HG03342 (cell line): Measurements from ENCODE around the gene FARP2.
"Not testable (repeated sequence)": the region's sequence is repeated elsewhere in the genome, so short reads cannot be mapped to it uniquely, and the experiment has no call there.

Experiments
- ATAC-seq: cut with Tn5 transposase; IDR thresholded peaks from one replicate; pipeline ENCODE4 v1.9.1; 2021; ENCODE audit warnings: mild to moderate bottlenecking, moderate library complexity; ENCODE audit not compliant: unreplicated experiment

FARP2 gene

DNA sequence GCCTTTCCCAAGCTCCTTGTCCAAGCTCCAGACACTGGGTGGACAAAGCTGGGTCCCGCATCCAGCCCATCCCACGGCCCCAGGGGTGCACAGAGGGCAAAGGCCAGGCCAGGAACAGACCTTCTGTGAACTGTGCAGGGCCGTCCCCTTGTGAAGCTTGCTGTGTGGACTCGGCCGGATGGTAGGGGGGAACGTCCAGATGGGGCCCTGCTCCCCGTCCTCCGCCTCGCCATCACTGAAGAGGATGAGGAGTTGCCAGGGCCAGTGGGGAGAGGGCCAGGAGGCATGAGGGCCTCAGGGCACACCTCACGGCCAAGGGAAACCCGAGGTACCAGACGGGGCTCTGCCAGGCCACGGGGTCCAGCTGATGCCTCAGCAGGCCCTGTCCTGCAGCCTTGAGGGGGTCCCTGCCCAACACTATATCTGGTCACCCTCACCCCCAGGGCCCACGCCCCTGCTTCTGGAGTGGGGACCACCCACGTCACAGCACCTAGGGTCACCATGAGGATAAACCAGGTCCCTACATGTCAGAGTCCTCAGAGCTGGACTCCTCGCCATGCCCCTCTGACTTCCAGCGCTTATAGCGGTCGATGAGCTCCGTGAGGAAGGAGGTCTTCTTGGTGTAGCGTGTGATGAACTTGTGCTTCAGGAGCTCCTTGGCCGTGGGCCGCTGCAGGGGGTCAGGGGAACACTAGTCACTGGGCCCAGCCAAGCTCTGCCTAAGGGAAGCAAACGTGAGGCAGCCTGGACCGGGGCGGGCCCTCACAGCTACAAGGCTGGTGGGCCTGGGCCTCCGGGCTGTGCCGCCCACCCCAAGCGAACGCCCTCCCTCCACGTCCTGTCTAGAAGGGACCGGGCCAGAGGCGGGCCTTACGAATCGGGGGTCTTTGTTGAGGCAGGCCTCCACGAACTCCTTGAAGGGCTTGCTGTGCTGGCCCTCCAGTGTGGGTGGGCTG is 142.3 kb downstream of the FARP2 start:
- no peak for ATAC-seq

DNA sequence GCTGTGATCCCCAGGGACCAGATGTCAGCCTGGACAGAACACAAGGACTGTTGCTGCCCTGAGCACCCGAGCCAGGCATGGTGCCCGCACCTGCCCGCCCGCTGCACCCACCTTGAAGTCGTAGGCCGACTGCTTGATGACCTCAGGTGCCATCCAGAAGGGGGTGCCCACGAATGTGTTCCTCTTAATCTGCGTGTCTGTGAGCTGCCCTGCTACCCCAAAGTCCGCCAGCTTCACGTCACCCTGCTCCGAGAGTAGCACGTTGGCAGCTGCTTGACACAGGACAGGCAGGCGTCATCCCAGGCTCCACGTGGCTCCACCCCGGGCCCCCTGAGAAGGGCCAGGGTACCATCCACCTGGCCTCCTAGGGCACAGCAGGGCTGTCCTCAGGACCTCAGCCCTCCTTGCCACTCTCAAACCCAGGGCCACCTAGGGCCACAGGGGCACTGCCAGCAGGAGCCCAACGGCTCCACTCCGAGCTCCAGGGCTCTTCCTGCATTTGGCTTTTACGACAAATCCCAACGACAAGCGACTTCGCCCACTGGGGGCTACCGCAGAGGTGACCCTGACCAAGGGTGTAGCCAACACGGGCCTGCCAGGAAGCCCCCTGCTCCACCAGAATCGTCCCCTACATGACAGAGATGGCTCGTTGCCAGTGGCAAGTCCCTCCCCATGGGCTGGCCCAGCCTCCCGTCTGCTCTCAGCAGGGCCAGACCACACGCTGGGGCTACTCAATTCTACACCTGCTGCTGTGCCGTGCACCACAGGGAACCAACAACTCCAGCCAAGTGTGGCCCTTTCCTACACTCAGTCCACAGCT is 143.3 kb downstream of the FARP2 start:
- no peak for ATAC-seq

DNA sequence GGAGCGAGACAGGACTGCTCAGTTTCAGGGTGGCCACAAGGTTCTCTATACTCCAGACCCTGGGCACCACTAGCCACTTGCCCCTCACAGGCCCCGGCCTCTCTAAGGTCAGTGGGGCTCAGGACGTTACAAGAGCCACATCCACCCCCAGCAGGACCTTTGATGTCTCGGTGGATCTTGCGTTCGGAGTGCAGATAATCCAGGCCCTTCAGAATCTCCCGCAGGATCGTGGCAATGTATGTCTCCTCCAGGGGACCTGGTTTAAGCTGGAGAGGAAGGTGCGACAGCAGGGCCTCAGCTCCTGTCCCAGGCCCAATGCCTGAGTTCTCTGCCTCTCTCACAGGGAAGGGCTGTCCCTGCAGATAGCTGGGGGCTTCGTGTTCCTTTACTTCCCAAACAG is 143.9 kb downstream of the FARP2 start:
- no peak for ATAC-seq

DNA sequence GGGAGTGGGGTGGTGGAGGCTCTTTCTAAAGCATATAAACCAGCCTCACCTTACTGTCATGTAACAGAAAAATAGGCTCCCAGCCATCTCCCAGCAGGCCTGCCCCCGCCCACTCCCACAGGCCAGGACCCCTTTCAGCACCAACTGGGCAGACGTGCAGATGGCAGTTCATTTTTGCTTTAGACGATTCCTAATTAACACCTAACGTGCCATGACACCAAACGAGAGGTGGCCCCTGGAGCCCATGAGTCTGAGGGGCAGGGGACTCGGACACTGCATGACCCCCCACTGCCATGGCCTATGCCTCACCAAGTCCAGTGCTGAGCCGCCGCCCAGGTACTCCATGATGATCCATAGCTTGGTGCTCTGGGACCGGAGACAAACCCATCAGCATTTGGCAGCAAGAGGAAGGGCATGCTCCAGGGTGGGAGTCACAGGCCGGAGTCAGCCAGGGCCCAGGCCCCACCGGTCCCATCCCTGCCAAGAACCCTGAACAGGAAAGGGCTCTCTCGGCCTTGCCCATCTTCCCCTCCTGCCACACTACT is 144.4 kb downstream of the FARP2 start:
- ATAC-seq = no peak

DNA sequence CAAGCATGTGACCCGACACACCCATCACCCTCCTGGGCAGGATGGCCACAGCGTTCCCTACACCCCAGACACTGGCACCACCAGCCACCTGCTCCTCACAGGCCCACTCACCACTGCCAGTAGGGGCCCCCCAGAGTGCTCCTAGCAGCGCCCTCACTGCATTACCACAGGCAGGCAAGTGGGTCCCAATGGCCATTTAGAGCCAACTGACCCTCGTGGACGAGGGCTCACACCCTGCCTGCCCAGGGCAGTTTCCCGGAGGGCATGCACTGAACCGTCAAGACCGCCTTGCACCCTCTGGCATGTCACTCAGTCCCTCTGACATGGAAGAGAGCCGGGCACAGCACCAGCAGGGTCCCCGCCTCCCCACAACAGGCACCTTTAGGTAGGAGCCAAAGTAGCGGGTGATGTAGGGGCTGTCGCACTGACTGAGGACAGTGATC is 145.0 kb downstream of the FARP2 start:
- ATAC-seq = no peak

DNA sequence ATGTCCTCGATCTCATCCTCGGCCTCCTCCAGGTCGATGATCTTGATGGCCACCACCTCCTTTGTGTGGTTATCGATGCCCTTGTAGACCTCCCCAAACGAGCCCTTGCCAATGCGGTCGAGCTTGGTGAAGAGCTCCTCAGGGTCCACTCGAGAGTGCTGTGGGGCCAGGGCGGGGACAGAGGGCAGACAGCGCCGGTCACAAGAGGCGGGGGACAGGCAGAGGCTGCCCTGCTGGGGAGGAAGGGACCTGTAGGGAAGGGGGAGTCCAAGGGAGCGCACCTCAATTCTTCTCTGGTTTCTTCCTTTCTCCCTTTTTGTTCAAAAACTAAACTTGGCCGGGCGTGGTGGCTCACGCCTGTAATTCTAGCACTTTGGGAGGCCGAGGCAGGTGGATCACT is 145.5 kb downstream of the FARP2 start:
- no peak for ATAC-seq

DNA sequence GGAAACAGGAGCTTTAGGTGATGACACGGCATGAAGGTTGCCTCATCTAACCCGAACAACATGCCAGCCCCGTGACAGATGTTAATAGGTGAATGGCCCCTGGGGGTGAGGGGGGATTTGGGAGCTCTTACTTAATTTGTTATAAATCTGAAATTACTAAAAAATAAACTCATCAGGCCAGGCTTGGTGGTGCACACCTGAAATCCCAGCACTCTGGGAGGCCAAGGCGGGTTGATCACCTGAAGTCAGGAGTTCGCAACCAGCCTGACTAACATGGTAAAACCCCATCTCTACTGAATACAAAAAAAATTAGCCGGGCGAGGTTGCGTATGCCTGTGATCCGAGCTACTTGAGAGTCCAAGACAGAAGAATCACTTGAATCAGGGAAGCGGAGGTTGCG is 146.2 kb downstream of the FARP2 start:
- no peak for ATAC-seq

DNA sequence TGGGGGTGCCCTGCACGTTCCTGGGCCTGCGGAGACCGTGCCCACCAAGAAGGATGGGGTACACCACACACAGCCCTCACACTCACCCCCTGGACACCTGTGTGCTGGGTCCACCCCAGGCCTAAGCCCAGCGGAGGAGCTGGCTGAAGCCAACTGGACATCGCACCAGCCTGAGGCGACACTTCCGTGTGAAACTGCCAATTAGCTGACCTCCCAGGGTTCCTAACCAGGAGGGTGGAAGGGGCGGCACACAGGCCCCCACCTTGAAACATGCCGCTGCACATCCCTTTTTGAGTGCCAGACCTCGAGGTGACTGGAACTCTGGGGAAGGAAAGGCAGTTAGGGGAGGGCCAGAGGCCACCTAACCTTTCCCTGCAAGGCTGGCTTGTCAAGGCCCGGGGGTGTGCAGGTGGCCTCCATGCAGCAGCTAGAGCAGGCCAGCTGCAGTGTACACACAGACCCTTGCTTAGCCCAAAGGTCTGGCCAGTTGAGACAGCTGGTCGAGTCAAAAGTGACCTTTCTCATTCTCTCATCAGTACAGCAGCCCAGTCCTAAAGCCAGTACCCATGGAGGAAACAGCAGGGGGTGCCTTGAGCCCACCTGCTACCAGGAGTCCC is 147.8 kb downstream of the FARP2 start:
- ATAC-seq = no peak

DNA sequence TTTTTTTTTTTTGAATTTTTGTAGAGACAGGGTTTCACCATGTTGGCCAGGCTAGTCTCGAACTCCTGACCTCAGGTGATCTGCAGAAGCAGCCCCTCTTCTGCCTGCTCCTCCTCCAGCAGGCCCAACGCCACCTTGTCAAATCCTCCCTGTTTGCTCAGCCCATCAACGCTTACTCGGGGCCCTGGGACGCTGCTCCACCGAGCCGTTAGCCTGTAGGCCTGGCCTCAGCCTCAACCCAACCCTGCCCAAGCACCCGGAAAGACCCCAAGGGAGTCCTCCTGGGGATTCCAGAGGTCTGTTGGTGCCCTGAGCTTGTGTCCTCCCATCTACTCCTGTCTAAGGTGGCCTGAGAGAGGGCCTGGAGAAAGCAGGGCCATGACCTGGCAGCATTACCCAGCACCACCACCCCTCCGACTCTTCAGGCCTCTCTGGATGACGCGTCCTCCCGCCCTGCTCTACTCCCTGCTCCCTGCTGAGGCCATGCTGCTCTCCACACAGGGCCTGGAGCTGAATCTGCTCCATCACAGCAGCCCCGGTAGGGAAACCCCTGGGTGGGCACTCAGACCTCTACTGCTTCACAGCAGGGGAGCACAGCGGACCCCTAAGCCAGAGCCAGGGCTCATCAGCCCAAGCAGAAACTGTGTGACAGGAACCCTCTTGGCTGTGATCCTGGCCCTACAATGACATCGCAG is 149.1 kb downstream of the FARP2 start:
- no peak for ATAC-seq

DNA sequence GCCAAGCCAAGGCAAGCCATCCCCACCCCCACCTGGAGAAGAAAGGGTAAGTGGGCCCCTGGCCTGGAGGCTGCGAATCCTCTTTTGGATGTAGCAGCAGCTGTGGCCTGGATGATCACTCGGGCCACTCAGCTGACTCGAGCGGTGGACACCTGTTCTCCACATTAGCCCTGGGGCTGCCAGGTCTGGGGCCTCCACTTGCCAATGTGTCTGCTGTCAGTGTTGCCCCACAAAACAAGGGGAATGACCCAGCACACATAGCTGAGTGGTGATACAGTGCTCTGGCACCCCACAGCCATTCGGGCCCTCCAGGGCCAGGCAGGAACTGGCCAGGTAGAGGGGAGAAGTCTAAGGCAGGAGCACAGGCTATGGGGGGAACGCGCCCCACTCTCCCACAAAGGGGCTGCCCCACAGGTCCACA is 149.7 kb downstream of the FARP2 start:
- ATAC-seq = no peak

DNA sequence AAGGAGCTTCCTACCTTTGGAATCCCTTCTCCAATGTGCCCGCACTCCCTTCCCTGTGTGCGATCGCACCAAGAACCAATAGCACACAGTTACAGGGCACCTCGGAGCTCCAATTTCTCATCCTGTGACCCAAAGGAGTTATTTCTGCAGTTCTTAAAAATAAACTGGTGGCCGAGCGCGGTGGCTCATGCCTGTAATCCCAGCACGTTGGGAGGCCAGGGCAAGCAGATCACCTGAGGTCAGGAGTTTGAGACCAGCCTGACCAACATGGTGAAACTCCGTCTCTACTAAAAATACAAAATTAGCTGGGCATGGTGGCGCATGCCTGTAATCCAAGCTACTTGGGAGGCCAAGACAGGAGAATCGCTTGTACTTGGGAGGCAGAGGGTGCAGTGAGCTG is 150.2 kb downstream of the FARP2 start:
- ATAC-seq = not testable (repeated sequence)

DNA sequence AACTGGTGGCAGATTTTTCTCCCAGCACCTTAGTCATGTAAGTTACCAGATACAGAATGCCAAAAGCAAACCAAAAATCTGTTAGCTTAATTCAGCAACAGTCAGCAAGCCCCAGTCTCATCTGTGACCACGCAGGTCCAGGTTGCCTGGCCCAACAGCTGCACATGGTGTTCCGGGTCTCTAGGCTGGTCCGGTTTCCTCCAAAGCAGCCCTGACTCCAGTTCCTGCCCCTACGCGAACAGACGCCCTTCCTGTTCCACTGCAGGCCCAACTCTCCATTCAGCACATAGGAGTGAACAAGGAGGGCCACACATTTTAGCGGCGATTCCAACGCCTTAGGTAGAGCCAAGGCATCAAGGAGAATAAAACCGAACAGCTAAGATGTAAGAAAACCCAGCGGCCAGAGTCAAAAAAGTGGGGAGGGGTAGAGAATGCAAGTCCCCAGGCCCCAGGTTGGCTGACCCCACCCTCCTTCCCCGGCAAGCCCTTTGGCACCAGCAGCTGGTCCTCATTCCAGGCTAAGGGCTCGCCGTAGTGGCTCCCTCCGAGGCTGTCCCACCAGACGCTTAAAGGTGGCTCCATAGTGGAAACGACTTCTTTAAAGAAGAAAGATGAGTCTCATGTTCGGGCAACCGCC is 150.8 kb downstream of the FARP2 start:
- no peak for ATAC-seq

DNA sequence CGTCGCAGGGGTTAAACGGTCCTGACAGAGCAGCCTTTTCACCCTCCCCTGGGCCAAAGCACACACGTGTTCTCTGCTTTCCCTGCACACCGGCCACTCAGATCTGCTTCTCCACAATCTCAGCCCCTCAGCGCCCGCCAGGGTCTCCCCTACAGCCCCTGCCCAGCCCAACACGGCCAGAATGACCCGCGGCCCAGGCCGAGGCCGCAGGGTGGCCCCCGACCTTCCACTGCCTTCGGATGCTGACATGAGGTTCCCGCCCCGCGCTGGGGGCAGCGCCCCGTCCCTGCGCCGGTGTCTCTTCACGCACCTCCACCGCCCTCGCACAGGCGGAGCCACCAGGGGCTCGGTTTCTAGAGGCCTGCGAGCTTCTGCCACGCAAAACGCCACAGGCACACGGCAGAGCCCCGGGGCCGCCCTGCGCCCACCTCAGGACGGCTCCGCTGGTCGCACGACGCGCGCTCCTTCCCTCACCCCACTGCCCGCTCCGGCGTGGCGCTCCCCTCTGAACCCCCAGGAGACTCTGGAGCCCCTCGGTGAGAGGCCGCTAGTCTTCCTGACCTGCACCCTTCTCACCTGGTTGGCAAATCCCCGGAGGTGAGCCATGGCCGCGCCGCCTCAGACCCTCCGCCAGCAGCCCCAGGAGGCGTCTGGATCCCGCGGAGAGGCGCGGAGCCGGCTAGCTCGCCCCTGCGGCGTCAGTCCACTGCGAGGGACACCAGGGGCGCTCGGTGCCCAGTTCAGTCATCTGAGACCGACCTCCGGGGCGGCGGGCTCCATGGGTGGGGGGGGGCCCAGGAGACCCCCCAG is 151.6 kb downstream of the FARP2 start:
- ATAC-seq = peak; percentile 22

DNA sequence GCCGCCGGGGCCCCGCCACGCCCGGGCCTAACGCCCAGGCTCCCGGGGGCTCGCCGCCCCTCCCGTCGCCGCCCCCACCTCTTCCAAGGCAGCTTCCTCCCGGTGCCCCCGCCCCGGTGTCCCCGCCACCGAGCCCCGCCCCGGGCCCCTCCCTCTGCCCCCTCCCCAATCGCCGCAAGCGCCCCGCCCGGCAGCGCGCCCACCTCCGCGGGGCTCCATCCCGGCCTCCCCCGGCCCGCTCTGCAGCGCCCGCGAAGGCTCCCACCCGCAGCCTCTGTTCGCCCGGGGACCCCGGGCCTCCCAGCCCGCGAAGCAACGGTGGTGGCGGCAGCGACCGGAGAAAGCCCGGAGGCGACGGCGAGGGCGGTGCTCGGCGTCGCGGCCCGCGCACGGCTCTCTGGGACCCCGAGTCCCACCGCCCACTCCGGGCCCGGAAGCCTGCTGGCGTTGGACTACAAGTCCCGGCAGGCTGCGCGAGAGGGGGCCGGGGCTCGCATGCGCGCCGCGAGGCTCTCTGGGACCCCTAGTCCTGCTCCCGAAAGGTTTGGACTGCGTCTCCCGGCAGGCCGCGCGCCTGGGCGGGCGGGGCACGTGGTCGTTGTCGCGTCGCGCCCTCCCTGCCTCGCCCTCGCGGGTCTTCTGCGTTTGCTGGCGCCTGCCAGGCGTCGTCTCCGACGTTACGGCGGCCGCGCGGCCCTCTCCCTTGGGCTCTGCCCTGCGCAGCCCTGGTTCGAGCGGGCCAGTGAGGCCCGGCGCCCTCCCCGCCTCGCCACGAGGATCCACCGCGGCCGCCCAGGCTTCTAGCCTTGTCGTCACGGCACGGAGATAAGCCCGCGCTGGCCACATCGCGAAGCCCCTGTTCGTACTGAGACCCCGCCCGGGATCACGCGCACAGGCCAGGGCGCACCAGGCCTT is 152.4 kb downstream of the FARP2 start, which contains the start of gene STK25:
TSS of gene STK25 (minus strand) at position 345 of the 915 bp plus-strand sequence. CDS start 549 bp downstream, outside the sequence.
- peak; percentile 94 for ATAC-seq

DNA sequence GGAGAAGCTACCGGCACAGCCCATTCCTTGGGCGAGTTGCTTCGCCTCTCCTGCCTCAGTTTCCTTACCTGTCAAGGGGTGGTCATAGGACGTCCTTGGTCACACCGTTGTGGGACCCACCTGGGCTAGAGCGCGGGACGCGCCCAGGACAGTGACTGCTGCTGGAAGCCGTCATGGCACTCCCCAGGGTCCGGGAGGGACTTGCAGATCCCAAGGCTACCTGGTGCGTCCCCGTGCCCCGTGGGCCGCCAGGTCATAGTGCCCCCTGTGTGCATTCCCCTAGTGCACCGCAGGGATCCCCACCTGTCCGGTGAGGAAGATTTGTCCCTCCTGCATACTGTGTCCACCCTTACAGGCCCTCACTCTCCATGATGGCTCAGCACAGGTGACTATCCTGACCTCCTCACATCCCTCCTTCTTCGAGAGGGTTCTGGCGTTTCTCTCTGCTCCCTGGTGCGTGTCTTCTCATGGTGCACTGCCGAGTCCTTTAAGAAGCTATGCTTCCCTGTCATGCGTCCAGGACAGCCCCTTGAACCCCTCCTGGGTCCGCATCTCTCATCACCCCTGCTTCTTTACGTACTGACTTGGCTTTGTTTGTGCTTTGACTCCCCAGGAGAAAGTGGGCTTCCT is 153.2 kb downstream of the FARP2 start:
- ATAC-seq = no peak

DNA sequence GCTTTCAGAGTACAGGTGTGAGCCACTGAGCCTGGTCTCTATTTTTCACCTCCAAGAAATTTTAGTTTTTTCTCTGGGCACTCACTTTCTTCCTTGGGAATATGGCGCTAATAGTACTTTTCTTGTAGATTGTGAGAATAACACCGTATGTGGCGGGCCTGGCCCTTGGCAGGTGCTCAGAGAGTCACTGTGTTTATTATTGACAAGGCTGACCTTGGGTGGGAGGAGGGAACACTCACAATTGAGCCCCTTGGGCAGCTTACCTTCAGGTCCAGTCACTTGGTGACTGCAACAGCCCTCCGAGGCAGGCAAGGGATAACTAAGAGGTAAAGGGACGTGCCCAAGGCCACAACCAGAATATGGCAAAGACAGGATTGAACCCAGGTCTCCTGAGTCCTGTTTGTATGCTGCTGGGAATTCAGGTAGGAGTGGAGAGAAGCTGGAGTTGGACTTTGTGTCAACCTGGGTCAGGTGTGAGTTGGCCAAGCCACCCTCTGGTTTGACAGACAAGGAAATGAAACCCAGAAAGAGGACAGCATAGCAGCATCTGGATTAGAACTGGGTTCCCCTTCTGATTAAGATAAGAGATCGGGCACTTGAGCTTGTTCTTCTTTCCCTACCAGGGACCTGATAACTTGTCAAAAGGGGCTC is 155.1 kb downstream of the FARP2 start:
- no peak for ATAC-seq

DNA sequence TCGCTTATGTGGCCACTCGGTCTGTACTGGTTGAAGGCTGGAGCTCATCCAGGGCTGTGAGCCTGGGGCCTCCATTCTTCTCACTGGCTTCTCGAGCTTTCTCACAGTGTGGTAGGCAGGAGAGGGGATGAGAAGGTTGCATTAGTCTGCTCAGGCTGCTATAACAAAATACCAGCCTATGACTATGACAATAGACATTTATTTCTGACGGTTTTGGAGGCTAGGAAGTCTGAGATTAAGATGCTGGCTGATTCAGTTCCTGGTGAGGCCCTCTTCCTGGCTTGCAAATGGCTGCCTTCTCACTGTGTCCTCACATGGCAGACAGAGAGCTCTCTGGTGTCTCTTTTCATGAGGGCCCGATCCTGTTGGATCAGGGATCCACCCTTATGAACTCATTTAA is 158.5 kb downstream of the FARP2 start:
- no peak for ATAC-seq
